ENCODE results near the gene VPS25. TPM values are rescaled to one million over a fixed set of nuclear protein-coding genes. Genes with fewer than 3 reads are reported as not detected.

Gene VPS25
- polyA plus RNA-seq, 4 donors = 77.0 to 101 (median 93.4) TPM

DNA sequence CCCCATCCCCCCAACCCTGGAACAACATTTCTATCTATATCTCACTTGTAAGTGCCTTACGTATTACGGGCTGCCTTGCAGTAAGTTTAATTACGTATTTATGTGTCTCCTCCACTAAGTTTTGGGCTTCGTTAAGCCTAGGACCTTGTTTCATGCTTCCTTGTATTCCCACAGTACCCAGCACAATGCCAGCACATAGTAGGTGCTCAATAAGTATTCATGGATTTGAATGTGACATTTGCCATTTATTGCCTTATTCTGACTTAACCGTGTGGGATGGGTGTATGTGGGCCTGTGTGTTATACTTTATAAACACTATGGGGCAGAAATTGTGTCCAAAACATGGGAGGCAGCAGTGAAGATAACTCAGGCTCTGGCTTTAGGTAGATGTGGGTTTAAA lies 19.3 kb downstream of the VPS25 start:
- DNase-seq (ENCODE audit: low read depth in 4 of 4, low spot score in 2 of 4) = no peak

DNA sequence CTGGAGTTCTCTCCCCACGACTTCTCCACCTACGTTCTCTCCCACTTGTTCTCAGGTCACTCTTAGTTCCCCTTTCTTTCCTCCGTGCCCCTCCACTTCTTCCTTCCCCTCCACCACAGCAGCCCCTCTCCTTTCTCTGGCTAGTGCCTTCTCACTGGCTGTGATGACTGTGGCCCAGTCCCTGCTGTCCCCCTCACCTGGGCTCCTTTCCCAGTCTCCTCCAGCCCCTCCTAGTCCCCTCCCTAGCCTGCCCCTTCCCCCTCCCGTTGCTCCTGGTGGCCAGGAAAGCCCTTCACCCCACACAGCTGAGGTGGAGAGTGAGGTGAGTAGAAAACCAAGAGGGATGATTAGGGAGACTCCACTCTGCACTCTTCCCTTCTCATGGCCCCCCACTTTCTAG lies 21.8 kb downstream of the VPS25 start:
- no peak for DNase-seq (ENCODE audit: low read depth in 4 of 4, low spot score in 2 of 4)

GRCh38 chr17:42795465-42795864 lies 22.2 kb downstream of the VPS25 start:
- no peak for DNase-seq (ENCODE audit: low read depth in 4 of 4, low spot score in 2 of 4)

- no peak for DNase-seq (ENCODE audit: low read depth in 4 of 4, low spot score in 2 of 4)
These were observed 23.0 kb downstream of the VPS25 start for GRCh38 chr17:42796066-42796758.

GRCh38 chr17:42797067-42798007 lies 24.1 kb downstream of the VPS25 start:
- no peak for DNase-seq (ENCODE audit: low read depth in 4 of 4, low spot score in 2 of 4)

- no peak for DNase-seq (ENCODE audit: low read depth in 4 of 4, low spot score in 2 of 4)
These were observed 24.7 kb downstream of the VPS25 start for GRCh38 chr17:42798011-42798382.

- DNase-seq (ENCODE audit: low read depth in 4 of 4, low spot score in 2 of 4) = peak in 2 of 4 donors; percentile 80 to 82
These were observed 25.4 kb downstream of the VPS25 start, which contains the start of the genes CNTD1 and COA3 for GRCh38 chr17:42798383-42799380. Gene CNTD1 (plus strand): TSS chr17:42798861. CDS start chr17:42799068, 207 bp downstream. Gene COA3 (minus strand): TSS chr17:42798704. CDS start chr17:42798681, 23 bp downstream.

GRCh38 chr17:42803074-42803883 lies 30.0 kb downstream of the VPS25 start:
- no peak for DNase-seq (ENCODE audit: low read depth in 4 of 4, low spot score in 2 of 4)

DNA sequence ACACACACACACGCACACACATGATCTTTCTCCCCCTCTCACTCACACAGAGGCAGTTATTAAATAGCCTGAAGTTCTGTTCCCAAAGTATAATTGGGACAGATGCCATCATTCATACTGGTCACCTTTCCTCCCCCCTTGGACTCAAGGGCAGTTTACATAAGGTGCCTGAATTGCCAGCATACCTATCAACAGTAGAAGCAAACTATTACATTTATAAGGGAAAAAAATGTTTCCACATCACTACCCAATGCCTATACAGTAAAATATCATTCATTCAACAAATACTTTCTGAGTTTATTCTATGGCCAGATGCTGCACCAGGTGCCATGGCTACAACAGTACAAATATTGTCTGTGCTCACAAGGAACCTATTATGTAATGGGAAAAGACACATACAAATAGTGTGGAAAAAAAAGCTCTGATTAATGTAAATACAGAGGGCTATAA lies 31.7 kb downstream of the VPS25 start:
- no peak for DNase-seq (ENCODE audit: low read depth in 4 of 4, low spot score in 2 of 4)

DNA sequence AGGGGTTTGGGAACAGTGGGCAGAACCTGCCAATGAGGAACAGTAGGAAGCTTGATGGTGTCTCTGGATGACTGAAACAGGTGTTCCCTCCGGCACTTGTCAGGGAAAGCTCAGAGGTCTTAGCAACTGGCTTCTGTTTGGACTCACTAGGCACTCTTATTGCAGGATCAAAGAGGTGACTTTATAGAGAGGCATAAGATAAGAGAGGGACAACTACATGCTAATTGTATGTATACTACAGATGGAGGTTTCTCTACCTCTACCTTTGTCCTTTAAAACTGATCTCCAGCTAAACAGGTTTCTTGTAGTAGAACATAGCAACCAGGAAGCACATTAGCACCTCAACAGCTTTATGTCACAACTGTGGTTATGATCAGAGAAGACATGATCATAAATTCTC lies 33.0 kb downstream of the VPS25 start:
- DNase-seq (ENCODE audit: low read depth in 4 of 4, low spot score in 2 of 4) = no peak

GRCh38 chr17:42809250-42809649 lies 36.0 kb downstream of the VPS25 start:
- DNase-seq (ENCODE audit: low read depth in 4 of 4, low spot score in 2 of 4) = no peak

- no peak for DNase-seq (ENCODE audit: low read depth in 4 of 4, low spot score in 2 of 4)
These were observed 41.6 kb downstream of the VPS25 start for GRCh38 chr17:42814633-42815399.

DNA sequence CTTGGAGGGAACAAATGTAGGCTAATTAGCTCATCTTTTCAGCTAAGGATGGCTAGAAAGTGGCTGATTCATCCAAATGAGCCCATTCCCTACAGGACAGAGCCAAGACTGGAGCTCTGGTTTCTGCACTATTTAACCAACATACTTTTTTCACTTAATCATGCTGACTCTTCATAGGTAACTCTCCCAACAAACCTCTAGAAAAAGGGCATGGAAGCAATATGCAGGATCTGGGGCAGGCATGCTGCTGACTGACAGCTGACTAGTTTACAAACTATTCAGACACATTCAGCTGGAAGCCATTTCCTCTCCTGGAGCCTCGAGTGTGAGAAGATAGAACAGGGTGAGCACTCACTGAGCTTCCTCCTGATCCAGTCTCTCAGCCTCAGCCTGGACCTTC lies 44.6 kb downstream of the VPS25 start:
- DNase-seq (ENCODE audit: low read depth in 4 of 4, low spot score in 2 of 4) = no peak

DNA sequence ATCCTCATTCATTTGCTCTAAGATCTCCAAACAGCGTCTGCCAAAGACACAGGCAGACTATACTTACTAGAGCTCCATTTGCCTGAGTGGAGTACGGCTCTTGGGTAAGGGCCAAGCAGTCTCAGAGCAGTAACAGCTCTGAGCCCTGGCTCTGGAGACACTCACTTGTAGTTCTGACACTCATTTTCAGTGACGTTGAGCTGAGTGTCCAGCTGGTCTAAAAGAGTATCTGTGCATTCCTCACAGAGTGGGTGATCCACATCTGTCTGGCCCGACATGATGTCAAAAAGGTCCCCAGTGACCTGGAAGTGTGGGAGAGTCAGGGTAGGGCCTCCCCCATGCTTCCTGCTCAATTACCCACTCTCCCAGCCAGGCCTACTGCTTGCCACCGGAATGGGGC lies 45.1 kb downstream of the VPS25 start:
- no peak for DNase-seq (ENCODE audit: low read depth in 4 of 4, low spot score in 2 of 4)

DNA sequence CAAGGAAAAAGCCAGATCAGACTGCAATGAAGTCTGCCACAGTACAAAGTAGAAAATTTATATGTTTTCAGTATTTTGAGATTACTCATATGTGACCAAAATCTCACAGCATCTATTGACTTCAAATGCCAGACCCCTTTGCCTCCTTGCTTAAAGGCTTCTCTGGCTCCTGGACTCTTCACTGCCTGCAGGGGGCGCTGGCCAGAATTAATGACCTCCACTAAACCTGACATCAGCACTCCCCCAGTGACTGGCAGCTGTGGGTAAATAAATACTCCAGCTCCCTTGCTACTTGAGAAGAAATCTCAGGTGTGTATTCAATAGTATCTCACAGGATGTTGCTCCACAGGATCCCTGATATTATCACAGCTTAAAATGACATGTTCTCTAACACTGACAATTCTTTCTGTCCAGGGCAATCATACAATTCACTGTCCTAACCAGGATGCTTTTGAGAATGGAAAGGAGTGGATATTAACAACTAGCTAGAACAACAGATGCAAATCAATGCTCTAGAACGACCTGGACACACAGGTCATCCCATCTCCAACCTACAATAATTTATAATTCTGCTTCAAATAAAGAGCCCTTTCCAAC lies 46.8 kb downstream of the VPS25 start:
- DNase-seq (ENCODE audit: low read depth in 4 of 4, low spot score in 2 of 4) = no peak

DNA sequence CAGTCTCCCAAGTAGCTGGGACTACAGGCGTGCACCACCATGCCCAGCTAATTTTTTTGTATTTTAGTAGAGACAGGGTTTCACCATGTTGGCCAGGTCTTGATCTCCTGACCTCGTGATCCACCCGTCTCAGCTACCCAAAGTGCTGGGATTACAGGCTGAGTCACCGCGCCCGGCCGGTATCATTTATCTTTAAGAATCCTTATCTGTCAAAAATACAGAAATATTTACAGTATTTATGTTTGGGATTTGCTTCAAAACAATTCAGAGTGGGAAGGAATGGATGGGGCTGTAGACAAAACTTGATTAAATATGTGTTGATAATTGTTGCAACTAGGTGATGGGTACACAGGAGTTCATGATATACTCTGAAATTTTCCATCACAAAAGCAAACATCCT lies 47.9 kb downstream of the VPS25 start:
- DNase-seq (ENCODE audit: low read depth in 4 of 4, low spot score in 2 of 4) = no peak

DNA sequence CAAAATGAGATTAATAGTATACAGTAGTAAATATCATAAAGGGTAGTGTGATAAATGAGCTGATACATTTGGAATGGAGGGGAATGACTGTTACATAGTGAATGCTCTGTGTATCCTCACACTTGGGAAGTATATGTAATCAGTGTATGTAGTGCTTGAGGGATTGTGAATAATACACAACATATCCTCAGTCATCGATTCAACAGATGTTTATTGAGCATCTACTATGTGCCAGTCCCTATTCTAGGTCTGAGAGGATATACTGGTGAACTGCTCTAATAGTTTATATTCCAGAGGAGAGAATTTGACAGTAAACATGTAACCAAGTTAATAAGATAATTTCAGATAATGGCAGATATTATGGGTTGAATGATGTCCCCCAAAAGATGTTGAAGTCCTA lies 54.2 kb downstream of the VPS25 start:
- no peak for DNase-seq (ENCODE audit: low read depth in 4 of 4, low spot score in 2 of 4)

Measured in left renal cortex interstitium (tissue), 4 donors.